Fibroblast of skin of right biceps (primary cell): ENCODE results near the gene BST1.
"Not testable (repeated sequence)": the region's sequence is repeated elsewhere in the genome, so short reads cannot be mapped to it uniquely, and the experiment has no call there.

Experiments used
- DNase-seq: peaks from one replicate; pipeline ENCODE4 v3.0.0-alpha.2; 2013

Gene BST1

GRCh38 chr4:15753081-15753480 is 50.2 kb downstream of the BST1 start:
- DNase-seq = no peak

- DNase-seq = peak; percentile 44
Observed at GRCh38 chr4:15753786-15754185, 50.9 kb downstream of the BST1 start.

DNA sequence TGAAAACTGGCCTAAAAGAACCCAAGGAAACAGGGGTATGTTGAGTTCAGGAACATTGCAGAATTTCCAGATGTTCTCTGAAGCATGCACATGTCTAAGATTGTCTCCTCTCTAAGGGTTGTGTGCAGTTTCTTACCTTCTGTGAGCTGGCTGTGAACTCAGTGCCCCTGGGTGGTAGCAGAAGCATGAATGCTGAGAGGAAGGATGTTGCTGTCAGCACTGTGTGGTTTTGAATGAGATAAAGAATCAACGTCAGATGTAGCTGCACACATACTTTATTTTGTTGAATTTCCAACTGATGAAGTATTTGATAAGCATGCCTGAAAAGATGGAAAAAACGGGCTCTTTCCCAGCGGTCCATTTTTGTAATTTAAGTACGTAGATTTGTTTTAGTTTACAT is 51.5 kb downstream of the BST1 start:
- peak; percentile 65 for DNase-seq

GRCh38 chr4:15755321-15756155 is 52.7 kb downstream of the BST1 start:
- peak; percentile 42 for DNase-seq

- DNase-seq = peak; percentile 49
Observed at GRCh38 chr4:15756361-15756861, 53.5 kb downstream of the BST1 start.

DNA sequence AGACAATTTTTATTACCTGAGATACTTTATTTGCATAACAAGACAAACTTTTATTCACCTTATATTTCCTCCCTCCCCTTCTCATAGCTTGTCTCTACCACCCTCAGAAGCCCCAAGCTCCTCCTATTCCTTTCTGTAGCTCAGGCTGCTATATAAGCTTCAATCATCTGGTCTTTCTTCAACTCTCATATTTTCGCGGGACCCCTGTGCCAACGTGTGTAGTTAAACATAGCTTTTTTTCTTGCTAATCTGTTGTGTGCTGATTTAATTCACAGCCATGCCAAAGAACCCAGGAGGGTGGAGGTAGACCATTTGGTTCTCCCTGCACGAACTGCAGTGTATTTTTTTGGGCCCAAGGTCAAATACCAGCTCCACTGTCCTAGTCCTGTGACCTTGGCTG is 54.2 kb downstream of the BST1 start:
- DNase-seq = no peak

DNA sequence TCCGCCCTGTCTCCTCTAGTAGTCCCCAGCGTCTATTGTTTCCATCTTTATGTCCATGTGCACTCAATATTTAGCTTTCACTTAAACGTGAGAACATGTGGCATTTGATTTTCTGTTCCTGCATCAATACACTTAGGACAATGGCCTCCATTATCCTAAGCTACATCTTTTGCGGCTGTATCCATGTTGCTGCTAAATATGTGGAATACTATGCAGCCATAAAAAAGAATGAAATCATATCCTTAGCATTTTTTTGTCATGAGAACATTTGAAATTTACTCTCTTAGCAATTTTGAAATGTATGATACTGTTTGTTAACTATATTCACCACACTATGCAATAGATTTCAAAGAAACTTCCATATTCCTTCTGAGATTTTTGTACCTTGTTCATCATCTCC is 55.4 kb downstream of the BST1 start:
- DNase-seq = no peak

- not testable (repeated sequence) for DNase-seq
Observed at GRCh38 chr4:15762460-15762859, 59.6 kb downstream of the BST1 start.

DNA sequence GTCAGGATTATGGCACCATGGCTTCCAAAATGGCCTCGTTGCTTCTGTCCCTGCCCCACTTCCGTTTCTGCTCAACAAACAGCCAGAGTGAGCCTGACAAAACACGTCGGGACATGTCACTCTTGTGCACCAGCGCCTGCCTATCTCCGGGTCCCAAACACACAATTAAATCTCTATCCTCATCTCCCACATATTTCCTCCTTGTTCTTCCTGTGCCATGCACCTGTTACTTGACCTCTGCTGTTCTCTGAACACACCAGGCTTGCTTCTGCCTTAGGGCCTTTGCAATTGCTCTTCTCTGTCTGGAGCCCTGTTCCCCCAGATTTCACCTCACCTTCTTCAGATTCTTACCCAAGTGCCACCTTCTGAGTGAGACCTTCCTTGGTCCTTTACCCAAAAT is 62.5 kb downstream of the BST1 start:
- DNase-seq = no peak

GRCh38 chr4:15765910-15766697 is 63.2 kb downstream of the BST1 start:
- no peak for DNase-seq

DNA sequence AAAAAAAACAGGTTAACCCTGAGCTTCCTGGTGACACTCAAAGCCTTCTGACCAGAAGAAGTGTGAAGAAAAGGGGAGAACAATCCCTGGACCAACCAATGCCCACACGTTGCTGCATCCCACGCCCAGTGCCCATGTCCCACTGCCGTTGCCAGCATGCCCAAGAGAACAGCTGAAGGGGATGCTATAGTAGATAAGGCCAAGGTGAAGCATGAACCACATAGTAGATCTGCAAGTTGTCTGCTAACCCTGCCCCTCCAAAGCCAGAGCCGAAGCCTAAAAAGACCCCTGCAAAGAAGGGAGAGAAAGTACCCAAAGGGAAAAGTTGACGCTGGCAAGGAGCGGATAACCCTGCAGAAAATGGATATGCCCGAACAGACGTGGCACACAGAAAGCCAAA is 64.0 kb downstream of the BST1 start:
- DNase-seq = no peak

DNA sequence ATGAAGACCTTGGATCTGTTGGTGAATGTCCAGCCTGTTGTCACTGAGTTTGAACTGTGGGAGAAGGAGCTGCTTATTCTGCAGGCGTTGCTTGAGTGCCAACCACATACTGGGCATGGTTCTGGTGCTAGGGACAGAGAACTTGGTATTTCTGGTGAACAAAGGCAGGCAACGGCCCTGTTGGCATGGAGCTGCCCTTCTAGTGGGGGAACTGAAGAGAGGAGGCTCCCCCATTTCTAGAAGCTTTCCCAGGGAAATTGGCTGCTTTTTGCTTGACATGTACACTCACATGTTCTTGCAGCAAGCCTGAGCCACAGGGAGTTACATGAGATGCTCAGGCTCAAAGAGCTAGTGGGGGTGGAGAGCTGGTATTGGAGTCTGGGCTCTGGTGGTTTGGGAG is 66.3 kb downstream of the BST1 start:
- DNase-seq = no peak

- no peak for DNase-seq
Observed at GRCh38 chr4:15771216-15772058, 68.6 kb downstream of the BST1 start.

- no peak for DNase-seq
Observed at GRCh38 chr4:15774020-15774420, 71.2 kb downstream of the BST1 start.

GRCh38 chr4:15776871-15777648 is 74.2 kb downstream of the BST1 start:
- no peak for DNase-seq

DNA sequence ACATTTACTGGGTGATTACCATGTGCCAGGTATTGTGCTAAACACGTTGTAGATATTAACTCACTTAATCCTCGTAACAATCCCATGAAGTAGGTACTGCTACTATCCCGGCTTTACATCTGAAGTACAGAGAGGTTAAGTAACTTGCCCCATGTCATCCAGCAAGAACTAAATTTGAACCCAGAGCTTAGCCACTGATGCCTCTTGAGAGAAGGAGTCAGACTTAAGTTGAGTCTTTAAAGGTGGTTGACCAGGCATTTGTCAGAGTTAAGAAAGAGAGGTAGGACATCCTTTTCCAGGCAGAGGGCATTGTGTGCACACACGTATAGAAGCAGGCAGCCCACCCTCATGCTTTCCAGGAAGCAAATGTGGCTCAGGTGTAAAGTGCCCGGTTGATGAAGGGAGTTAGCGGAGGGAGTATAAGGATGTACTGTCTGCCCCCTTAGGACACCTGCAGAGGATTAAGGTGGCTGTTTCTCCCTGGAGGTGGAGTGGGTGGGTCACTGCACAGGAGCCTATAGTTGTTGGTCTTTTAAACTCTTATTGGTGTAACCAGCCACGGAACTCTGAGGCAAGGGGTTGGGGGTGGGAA is 74.9 kb downstream of the BST1 start:
- no peak for DNase-seq

DNA sequence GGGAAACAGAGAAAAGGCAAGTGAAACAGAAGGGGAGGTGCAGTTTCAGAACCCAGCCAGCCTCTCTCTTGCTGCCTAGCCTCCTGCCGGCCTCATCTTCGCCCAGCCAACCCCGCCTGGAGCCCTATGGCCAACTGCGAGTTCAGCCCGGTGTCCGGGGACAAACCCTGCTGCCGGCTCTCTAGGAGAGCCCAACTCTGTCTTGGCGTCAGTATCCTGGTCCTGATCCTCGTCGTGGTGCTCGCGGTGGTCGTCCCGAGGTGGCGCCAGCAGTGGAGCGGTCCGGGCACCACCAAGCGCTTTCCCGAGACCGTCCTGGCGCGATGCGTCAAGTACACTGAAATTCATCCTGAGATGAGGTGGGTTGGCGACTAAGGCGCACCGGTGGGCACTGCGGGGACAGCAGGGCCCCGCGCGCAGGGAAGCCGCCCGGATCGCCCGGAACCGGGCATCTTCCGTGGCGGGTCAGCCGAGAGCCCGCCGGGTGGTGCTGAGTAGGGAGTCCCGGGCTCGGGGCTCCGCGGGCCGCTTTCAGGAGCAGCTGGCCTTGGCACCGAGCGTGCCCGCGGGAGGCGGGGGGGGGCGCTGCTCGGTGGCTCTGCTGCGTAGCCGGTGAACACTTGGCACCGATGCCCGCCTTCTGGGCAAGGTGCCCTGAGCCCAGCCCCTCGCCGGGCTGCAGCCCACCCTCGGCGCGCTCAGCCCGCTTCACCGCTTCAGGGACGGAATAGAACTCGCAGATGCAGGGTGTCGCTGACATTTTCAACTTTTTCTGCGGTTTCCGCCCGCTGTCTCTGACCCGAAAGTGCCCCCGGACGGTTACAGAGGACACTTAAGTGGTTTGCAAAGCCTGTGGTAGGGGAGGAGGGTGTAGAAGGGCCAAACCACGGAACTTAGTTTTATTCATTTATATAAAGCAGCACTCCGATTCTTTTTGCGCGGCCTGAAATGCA is 75.7 kb downstream of the BST1 start, which contains the start of gene CD38:
TSS of gene CD38 (plus strand) at position 40 of the 953 bp plus-strand sequence. CDS start at position 127, 87 bp downstream.
- DNase-seq = peak; percentile 25

DNA sequence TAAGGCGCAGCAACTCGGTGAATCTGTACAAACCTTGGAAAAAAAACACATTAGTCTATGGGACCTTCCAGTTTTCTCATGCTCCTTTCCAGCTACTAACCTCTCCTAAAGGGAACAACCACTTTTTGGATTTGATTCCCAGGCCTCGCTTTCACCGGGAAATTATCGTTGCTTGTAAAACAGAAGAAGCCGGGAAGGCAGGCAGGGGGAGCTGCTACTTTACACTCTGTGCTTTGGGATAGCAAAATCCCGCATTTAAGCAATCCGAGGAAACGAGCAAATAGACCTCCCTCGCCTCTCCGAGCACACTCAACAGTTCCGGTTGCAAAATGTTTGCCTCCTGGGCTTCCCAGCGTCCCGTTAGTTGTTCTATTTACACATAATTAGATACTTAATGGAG is 76.4 kb downstream of the BST1 start:
- peak; percentile 55 for DNase-seq

DNA sequence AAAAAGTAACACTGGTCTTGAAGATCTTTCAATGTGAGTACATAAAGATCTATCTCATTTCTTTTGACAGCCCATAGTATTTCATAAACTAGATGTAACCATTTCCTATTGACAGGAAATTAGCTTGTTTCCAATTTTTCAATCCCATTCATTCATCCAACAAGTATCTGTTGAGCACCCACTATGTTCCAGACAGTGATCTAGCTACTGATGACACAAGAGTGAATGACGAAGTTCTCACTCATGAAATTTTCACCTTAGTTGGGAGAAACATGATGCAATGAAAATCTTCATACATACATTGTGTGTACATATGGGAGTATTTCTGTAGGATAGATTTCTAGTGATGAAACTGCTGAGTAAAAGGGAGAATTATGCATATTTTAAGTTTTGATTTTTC is 76.9 kb downstream of the BST1 start:
- no peak for DNase-seq

- no peak for DNase-seq
Observed at GRCh38 chr4:15781427-15782095, 78.7 kb downstream of the BST1 start.
